HG03575 (cell line): ENCODE results near the gene ZBTB16.

Experiments
- ATAC-seq: cut with Tn5 transposase; IDR thresholded peaks from one replicate; pipeline ENCODE4 v1.9.1; 2021; ENCODE audit not compliant: unreplicated experiment, insufficient number of reproducible peaks, low FRiP score; ENCODE audit errors: extremely low read depth

The ZBTB16 gene

GRCh38 chr11:114156782-114157181 is 97.3 kb downstream of the ZBTB16 start:
- no peak for ATAC-seq

GRCh38 chr11:114157476-114158050 is 98.1 kb downstream of the ZBTB16 start:
- no peak for ATAC-seq

DNA sequence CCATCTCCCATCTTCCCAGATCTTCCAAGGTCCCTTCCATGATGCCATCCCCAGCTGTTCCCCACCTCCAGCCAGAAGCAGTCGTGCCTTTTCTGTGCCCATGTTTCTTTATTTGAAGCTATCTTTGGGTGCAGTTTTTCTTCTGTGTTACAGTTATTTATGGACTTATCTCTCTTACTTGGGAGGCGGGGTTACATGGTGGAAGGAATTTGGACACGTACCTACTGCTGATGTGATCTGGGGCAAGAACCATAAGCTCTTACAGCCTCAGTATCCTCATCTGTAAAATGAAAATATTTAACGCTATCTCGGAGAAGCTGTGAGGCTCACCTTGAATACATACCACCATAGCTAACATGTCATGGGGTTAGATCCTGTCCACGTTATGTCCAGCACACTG is 98.9 kb downstream of the ZBTB16 start:
- ATAC-seq, result no peak

- ATAC-seq, result no peak
These were observed 99.4 kb downstream of the ZBTB16 start for GRCh38 chr11:114158886-114159285.

GRCh38 chr11:114159320-114159719 is 99.8 kb downstream of the ZBTB16 start:
- ATAC-seq, result no peak

DNA sequence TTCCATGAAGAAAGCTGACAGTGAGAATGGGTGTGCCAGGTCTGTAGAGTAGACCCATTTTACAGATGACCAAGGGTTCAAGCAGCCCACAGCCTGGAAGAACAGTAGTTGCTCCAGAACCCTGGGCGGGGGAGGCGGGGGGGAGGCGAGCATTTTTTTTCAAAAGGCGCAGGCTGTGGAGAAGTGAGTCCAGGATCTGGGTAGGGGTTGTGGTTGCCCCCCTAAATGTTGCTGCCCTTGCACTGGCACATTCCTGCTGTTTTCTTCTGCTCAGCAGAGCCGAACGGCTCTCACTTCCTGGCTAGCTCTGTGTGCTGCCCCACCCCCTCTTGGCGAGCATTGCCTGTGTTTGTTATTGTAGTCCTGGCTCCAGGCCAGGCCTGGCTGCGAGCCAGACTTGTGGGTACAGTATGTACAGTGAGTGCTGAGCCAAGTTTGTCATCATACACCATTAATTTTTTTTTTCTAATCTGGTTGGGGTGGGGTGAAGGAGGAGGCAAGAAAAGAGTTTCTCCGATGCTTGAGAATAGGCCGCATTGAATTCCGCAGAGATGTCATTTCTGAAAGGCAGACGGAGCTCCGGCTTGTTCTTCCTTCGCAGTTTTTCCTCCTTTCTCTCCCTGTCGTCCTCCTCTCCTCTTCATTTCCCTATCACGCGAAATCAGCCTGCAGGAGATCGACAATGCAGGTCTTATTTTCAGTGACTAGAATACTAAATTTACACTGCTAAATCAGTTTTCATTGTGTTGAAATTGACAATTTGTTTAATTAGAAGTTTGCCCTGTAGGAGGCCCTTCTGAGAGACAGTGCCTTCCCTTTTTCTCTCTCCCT is 100.5 kb downstream of the ZBTB16 start:
- no peak for ATAC-seq

DNA sequence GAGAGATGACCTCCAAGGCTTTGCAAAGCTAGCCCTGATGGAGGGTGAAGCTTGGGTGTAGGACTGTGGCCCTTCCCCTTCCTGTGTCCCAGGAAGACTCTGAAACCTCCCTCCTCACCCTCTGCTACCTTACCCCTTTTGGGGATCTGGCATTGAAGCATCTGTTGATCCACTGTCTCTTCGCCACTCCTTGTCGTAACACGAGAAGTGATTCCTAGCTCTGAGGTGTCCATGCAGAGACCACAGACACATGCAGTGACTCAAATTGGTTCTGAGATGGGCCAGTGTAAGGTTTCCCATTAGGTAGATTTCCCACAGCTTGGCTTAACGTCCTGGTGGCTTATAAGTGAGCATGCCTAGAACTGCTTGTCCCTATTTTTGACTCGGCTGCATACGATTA is 101.4 kb downstream of the ZBTB16 start:
- ATAC-seq, result no peak

DNA sequence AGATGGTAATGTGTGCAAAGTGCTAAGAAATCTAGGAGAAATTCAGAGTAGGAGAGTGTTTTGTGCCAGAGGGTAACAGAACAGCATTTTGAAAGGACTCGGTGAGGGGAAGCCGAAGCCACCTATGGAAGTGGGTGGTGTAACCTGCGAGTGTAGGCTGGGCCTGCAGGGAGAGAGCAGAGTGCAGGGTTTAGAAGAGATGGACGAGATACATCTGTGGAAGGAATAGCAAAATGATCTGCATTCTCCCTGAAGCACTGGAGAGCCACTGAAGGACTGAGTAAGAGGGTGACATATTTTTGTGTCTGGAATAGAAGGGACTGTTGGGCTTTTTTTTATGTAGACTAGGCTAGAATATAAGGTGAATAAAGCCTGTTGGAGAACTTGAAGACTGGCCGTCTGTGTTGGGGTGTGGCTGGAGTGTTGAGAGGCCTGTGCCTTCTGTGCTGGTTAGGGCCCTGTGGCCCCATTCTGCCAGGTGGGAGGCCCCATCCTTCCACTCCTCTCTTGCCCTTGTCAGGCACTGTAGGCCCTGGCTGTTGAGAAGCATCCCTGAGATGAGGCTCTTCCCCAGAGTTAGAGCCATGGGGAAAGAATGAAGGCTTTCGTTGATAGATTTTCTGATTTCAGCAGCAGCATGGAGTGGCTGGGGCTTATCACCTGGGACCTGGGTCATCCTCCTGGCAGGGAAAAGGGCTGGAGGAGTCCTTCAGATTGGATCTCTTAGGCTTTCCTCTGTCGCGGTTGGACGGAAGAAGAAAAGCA is 102.2 kb downstream of the ZBTB16 start:
- ATAC-seq, result no peak

- no peak for ATAC-seq
These were observed 103.2 kb downstream of the ZBTB16 start for GRCh38 chr11:114162719-114163123.

DNA sequence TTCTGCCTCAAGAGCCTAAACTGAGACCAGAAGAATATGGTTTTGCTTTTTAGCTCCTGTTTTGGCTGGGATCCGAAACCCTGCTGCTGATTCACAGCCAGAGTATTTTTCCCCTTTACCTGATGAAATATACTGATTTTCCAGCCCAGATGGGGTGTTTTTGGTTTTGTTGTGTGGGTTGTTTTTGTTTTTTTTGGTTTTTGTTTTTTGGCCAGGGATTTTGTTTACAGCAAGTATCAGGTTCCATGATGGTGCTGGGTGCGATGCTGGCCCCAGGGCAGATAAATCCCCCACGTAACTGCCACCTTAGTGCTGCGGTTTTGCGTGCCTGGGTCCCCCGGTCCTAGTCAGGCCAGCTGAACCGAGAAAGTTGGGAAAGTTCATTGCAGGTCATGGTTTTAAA is 103.7 kb downstream of the ZBTB16 start:
- ATAC-seq, result no peak

GRCh38 chr11:114163830-114164401 is 104.4 kb downstream of the ZBTB16 start:
- no peak for ATAC-seq

GRCh38 chr11:114164546-114164945 is 105.0 kb downstream of the ZBTB16 start:
- no peak for ATAC-seq

- ATAC-seq, result no peak
These were observed 106.1 kb downstream of the ZBTB16 start for GRCh38 chr11:114165326-114166230.

- ATAC-seq, result no peak
These were observed 106.9 kb downstream of the ZBTB16 start for GRCh38 chr11:114166362-114166761.

GRCh38 chr11:114166897-114167323 is 107.4 kb downstream of the ZBTB16 start:
- no peak for ATAC-seq

- no peak for ATAC-seq
These were observed 107.8 kb downstream of the ZBTB16 start for GRCh38 chr11:114167355-114167754.

DNA sequence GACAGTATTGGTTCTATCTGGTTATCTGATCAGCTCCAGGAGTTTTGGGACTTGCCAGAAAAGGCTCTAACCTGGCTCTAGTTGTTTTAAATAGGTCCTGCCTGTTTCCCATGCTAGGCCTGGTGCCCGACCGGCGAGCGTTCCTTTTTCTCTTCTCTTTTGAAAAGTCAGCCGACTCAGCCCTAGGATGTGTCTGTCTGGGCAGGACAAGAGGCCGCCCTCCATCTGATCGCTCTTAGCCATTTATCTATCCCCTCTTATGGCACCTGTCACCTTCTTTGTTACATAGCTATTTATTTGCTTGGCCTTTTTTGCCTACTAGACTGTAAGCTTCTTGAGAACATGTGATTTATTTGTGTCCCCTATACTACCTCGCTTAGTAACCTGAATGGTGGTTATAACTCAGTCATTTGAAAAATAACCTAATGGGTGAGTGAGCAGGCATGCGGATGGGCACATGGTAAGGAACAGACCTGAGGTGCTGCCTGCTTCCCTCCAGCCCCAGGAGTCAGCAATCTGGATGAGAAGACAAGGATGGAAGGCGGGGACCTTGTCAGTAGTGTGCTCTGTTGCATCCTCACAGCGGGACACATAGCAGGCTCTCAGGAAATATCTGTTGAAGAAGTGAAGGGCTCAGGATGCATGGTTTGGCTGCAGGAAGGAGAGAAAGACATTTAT is 108.4 kb downstream of the ZBTB16 start:
- no peak for ATAC-seq

GRCh38 chr11:114168691-114169090 is 109.2 kb downstream of the ZBTB16 start:
- no peak for ATAC-seq
